HuH-7.5 (cell line): Measurements from ENCODE around the gene CENPC.
"Not testable (repeated sequence)": the region's sequence is repeated elsewhere in the genome, so short reads cannot be mapped to it uniquely, and the experiment has no call there.

Experiments
- DNase-seq: peaks from one replicate; pipeline ENCODE4 v3.0.0; 2011; ENCODE audit warnings: low spot score

Gene CENPC

DNA sequence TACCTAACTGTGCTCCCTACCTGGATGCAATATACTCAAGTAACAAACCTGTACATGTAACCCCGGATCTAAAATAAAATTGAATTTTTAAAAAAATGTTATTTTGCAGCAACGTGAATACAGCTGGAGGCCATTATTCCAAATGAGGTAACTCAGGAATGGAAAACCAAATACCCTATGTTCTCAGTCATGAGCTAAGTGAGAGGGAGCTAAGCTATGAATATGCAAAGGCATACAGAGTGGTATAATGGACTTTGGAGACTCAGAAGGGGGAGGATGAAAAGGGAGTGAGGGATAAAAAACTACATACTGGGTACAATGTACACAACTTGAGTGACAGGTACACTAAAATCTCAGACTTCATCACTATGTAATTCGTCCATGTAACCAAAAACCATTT, 78.6 kb downstream of the CENPC start:
- no peak for DNase-seq

DNA sequence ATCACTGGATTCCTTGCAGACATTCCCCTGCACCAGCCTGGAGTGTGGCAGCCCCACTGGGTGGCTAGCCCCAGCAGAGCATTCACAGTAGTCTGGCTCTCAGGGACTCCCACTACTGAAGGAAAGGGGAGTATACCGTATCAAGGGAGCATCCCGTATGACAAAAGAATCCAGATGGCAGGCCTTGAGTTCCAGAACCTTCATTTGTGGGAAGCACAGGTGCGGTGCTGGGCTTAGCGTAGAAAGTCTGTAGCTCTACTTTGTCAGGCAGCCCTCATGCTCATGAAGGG, 79.6 kb downstream of the CENPC start:
- DNase-seq: no peak

DNA sequence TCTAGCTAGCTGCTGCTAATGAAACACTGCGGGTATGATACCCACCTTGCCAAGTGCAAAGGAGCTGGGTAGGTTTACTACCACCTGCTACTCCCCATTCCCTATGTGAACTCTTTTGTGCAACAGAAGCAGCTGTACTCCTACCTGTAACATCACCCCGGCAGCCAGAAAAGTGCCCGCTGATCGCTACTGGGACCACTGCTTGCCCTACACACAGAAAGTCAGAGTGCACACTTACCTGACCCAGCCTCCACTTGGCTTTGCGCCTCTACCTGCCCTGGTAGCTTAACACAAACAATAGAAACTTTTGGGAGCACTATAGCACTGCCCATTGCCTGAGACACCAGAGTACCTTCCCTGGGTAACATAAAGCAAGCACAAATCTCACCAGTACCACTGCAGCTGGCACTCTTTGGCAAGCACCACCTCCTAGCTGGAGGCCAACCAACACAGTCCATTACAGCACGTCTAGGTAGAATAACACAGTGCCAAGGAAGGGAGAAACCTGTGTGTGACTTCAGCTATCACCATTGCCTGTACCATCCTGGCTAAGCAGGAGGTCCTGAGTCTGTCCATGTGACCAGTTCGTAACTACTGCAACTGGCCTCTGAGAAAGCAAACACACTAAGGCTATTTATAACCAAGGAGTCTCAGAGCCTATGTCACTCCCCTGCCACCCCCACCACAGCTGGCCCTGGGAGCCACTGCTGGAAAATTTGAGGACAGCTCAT, 80.1 kb downstream of the CENPC start:
- DNase-seq: no peak

DNA sequence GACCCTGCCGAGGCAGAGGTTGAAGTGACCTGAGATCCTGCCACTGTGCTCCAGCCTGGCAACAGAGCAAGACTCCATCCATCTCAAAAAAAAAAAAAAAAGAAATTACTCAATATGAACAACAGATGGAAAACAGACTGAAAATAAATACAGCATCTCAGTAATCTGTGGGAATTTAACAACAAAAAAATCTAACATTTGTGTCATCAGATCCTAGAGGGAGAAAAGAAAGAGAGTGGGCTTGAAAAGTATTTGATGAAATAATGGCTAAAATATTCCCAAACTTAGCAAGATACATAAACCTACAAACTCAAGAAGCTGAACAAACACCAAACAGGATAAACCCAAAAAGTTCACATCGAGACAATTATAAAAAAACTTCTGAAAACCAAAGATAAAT, 84.7 kb downstream of the CENPC start:
- DNase-seq: no peak

DNA sequence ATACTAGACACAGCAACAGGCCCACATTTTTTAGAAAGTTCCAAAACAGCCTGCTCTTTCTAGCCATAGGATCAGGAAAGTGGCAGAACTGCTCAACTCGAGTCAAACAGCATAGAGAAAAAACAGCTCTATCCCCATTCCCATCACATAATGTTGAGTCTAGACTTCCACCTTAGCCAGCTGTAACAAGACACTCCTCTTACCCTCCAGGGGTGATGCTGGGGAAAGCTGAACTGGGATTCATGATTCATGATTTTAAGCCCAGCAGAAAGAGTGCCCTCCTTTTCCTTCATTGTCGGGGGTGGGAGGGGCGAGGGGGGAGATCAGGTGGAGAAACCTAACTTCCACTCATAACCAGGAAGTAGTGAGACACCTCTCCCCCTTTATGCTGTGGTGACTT, 86.1 kb downstream of the CENPC start:
- no peak for DNase-seq

DNA sequence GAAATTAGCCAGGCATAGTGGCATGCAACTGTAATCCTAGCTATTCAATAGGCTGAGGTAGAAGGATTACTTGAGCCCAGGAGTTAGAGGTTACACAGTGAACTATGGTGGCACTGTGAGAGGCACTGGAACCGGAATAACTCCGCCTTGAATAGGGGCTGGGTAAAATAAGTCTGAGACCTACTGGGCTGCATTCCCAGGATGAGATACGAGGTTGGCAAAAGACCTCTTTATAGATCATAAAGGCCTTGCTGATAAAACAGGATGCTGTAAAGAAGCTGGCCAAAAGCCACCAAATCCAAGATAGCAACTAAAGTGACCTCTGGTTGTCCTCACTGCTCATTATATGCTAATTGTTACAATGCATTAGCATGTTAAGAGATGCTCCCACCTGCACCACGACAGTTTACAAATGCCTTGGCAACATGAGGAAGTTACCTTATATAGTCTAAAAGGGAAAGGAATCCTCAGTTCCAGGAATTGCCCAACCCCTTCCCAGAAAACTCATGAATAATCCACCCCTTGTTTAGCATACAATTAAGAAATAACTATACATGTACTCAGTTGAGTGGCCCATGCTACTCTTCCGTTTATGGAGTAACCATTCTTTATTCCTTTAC, 88.6 kb downstream of the CENPC start:
- no peak for DNase-seq

DNA sequence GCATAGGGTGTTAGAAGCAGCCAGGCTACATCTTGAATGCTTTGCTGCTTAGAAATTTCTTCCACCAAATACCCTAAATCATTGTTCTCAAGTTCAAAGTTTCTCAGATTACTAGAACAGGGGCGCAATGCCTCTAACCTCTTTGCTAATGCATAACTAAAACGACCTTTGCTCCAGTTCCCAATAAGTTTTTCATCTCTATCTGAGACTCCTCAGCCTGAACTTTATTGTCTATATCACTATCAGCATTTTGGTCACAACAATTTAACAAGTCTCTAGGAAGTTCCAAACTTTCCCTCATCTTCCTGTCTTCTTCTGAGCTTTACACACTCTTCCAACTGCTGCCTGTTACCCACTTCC, 92.5 kb downstream of the CENPC start:
- not testable (repeated sequence) for DNase-seq

DNA sequence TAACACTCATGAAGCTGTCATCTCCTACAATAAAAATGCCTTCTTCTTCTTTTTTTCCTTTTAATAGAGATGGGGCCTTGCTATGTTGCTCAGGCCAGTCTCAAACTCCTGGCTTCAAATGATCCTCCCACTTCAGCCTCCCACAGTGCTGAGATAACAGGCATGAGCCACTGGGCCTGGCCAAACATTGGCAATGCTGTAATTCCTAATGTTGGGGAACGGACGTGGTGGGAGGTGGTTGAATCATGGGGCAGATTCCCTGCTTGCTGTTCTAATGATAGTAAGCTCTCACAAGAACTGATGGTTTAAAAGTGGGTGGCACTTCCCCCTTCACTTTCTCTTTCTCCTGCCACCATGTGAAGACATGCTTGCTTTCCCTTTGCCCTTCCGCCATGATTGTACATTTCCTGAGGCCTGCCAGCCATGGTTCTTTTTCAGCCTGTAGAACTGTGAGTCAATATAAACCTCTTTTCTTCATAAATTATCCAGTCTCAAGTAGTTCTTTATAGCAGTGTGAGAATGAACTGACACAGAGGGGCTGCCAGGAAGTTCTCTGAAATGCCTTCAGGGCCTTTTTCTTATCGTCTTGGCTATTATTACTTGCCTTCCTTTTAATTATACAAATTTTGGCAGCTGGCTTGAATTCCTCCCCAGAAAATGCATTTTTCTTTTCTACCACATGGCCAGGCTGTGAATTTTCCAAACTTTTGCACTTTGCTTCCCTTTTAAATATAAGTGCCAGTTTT, 93.0 kb downstream of the CENPC start:
- DNase-seq: no peak

DNA sequence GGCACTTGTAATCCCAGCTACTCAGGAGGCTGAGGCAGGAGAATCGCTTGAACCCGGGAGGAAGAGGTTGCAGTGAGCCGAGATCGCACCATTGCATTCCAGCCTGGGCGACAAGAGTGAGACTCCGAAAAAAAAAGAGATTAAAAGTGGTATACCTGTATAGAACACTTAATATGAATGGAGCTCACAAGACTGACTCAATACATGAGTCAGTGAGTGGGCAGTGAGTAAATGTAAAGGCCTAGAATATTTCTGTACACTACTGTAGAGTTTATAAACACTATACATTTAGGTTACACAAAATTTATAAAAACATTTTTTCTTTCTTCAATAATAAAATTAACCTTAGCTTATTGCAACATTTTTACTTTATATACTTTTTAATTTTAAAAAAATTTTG, 93.8 kb downstream of the CENPC start:
- no peak for DNase-seq

DNA sequence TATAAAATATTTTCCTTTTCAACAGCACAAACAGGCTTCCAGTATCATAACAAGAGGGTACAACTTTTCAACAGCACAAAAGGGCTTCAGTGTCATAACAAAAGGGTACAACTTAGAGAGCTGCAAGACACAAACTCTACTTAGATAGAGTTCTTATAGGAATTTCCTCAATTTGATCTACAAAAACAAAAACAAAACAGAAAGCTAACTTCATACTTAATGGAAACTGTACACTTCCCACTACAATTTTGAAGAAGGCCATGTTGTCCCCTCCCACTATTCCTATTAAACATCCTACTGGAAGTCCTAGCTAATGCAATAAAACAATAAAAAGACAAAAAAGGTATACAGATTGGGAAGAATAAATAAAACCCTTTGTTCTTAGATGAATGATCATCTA, 96.7 kb downstream of the CENPC start:
- DNase-seq: no peak

DNA sequence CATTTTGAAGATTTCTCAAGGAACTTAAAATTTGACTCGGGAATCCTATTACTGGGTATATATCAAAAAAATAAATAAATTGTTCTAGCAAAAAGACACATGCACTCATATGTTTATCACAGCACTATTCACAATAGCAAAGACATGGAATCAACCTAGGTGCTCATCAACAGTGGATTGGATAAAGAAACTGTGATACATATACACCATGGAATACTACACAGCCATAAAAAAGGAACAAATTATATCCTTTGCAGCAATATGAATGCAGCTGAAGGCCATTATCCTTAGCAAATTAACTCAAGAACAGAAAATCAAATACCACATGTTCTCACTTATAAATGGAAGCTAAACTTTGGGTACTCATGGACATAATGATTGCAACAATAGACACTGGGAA, 97.4 kb downstream of the CENPC start:
- DNase-seq: no peak

DNA sequence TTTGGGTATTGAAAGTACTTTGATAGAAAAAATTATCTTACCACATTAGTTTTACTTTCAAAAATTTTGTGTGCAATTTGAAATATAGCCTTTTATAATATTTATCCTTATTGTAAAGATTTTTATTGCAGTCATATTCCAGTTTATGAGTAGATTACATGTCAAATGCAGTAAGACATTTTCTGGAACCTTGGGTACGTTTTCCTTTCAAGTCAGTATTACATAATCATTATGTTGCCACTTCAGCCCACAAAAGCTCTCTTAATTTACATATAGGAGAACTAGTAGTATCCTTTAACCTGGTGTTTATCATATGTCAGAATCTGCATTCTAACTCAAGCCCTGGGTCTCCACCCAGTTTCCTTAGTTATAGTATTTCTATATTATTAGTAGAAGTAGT, 98.5 kb downstream of the CENPC start:
- no peak for DNase-seq

DNA sequence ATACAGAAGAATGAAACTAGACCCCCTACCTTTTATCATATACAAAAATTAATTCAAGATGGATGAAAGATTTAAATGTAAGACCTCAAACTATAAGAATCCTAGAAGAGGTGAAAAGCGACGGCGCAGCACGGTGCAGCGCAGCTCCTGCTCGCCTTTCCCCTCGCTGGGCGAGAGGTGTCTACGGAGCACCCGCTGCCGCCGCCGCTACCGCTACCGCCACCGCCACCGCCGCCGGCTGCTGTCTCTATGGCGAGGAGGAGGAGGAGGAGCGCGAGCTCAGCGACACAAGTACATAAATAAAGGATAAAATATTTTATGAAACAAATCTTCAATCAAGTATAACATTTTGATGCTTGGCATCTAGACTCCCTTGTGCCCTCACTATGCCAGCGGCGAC, 99.4 kb downstream of the CENPC start:
- DNase-seq: not testable (repeated sequence)

DNA sequence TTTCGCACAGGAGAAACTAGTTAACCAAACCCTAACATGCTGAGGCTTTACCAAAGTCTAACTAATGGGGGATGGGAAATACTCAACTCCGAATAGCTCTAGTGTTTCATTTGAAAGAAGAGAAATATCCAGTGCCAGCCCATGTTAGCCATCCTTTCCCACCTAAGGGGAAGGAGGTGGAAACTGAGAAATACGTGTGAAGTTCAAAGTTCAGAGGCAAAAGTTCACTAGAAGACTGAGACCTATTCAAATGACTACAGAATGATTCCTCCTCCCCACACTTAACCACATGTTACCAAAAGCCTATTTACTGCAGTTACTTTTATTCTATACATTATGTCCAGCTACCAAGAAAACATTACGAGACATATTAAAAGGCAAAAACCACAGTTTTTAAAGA, 106.3 kb downstream of the CENPC start:
- DNase-seq: no peak

DNA sequence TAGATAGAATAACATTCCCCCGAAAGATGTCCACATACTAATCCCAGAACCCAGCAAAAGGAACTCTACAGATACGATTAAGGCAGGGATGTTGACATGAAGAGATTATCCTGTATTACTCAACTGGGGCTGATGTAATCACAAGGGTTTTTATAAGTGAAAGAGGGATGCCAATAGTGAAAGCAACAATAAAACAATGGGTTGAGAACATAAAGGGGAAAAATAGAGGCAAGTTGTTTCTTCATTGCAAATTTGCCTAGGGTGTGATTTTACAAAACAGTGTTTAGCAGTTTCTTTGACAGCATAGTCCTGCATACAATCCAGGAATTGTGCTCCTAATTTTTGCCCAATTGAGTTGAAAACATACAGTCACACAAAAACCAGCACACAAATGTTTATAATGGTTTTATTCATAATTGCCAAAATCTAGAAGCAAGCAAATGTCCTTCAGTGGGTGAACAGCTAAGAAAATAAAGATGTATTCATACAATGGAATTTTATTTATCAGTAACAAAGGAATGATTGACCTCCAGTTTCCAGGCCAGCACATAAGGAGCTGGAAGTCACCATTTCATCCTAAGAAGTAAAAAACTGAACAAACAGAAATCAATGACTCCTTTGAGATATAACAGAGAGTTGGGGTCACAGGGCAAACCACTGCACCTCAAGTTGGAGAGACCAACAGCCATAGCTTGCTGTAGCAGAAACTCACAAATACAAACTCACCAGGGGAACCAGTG, 107.2 kb downstream of the CENPC start:
- DNase-seq: no peak

DNA sequence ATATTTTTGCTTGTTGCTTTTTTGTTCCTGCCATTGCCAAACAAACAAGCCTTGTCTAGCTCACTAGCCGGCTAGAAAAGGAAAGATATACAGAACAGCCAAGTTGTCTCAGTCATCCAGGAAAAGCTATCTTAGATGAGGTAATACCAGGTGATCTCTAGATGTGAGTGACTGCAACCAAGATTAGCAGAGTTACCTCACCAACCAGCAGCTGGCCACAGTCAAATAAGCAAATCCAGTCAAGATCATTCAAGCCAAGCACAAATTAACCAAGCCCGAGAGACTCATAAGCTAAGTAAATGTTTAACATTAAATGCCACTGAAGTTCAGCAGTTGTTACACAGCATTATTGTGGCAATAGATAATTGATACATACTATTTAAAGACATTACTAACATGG, 108.6 kb downstream of the CENPC start:
- no peak for DNase-seq

DNA sequence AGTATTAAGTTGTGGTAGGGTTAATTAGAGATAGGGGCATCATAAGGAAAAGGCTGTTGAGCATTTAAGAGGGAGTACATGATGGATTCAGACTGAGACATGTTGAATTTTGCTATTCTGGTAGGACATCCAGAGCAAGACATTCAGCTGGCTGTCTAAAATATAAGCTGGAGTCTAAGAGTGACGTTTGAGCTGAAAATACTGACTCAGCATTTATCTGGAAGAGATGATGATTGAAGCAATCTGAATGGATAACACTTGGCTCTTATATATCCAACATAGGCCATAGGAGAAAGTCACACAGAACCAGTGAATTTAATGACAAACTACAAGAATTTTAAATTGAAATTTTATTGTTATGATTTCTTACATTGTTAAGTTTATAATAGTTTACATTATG, 114.3 kb downstream of the CENPC start:
- no peak for DNase-seq

DNA sequence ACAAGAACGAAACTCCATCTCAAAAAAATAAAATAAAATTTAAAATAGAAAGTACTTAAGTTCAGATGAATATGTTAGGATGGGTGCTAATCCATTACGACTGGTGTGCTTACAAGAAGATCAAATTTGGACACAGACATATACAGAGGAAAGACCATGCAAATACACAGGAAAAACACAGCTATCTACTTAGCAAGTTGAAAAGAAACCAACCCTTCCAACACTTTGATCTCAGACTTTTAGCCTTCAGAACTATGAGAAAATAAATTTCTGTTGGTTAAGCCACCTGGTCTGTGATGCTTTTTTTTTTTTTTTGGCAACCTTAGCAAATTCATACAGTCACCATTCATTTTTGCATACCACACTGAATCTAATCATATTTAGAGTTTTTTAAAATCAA, 116.5 kb downstream of the CENPC start:
- no peak for DNase-seq
